ENCODE data around the gene KRT75. TPM values are rescaled to one million over a fixed set of nuclear protein-coding genes. Genes with fewer than 3 reads are reported as not detected.
"Not testable (repeated sequence)": the region's sequence is repeated elsewhere in the genome, so short reads cannot be mapped to it uniquely, and the experiment has no call there.

KRT75 gene
- total RNA-seq, 3 donors from 2014 or later = not detected

- H3K36me3 ChIP-seq = no peaks in the 10 kb centered on the region
- no peak overlapping the region for H3K4me3 ChIP-seq
- TF ChIP-seq, protein P1, sequence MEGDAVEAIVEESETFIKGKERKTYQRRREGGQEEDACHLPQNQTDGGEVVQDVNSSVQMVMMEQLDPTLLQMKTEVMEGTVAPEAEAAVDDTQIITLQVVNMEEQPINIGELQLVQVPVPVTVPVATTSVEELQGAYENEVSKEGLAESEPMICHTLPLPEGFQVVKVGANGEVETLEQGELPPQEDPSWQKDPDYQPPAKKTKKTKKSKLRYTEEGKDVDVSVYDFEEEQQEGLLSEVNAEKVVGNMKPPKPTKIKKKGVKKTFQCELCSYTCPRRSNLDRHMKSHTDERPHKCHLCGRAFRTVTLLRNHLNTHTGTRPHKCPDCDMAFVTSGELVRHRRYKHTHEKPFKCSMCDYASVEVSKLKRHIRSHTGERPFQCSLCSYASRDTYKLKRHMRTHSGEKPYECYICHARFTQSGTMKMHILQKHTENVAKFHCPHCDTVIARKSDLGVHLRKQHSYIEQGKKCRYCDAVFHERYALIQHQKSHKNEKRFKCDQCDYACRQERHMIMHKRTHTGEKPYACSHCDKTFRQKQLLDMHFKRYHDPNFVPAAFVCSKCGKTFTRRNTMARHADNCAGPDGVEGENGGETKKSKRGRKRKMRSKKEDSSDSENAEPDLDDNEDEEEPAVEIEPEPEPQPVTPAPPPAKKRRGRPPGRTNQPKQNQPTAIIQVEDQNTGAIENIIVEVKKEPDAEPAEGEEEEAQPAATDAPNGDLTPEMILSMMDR (IDR thresholded peaks at IDR 0.05) = no peak
- TF ChIP-seq POLR2AphosphoS5 (IDR thresholded peaks at IDR 0.05) (no peak), POLR2A (IDR thresholded peaks at IDR 0.05) (no peak)
- no peak for DNase-seq (ENCODE audit: low spot score in 2 of 2)
- intact Hi-C loops (cut with DNase I; ENCODE audit: low total_unique reads) = no loop called here
- no peaks in the 10 kb centered on the region for H3K27me3 ChIP-seq
- no peaks in the 10 kb centered on the region for H3K4me1 ChIP-seq
- H3K9me3 ChIP-seq = no peaks in the 10 kb centered on the region
- no peak overlapping the region for H3K27ac ChIP-seq
These were observed 21.0 kb downstream of the KRT75 start for GRCh38 chr12:52413202-52413601.

DNA sequence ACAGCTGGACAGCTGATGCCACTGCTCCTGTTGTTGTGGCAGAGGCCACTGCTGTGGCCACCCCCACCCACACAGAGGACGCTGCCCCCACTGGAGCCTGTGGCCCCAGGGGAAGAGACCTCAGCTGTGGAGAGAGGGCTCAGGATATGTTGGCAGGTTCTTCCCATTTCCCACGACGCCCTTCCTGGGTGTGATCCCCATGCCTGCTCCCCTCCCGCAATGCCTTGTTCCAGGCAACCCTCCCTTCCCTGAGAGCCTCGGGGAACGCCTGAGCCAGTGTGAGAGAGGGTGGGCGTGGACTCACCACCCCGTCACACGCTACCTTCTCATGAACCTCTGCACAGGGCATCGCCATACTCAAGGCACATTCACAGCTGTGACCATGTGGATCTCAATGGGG, 22.4 kb downstream of the KRT75 start:
- TF ChIP-seq POLR2A (IDR thresholded peaks at IDR 0.05) (no peak), POLR2AphosphoS5 (IDR thresholded peaks at IDR 0.05) (no peak)
- TF ChIP-seq, protein P1 (IDR thresholded peaks at IDR 0.05) = no peak
- H3K27me3 ChIP-seq = no peaks in the 10 kb centered on the region
- H3K36me3 ChIP-seq = no peaks in the 10 kb centered on the region
- no peak for DNase-seq (ENCODE audit: low spot score in 2 of 2)
- no peak overlapping the region for H3K4me3 ChIP-seq
- no peaks in the 10 kb centered on the region for H3K9me3 ChIP-seq
- no peaks in the 10 kb centered on the region for H3K4me1 ChIP-seq
- no peak overlapping the region for H3K27ac ChIP-seq
- intact Hi-C loops (cut with DNase I; ENCODE audit: low total_unique reads) = no loop called here

- H3K27me3 ChIP-seq; H3K27ac ChIP-seq; H3K4me1 ChIP-seq; intact Hi-C loops (cut with DNase I; ENCODE audit: low total_unique reads); H3K9me3 ChIP-seq; H3K36me3 ChIP-seq; DNase-seq (ENCODE audit: low spot score in 2 of 2); H3K4me3 ChIP-seq: not testable (repeated sequence)
These were observed 23.5 kb downstream of the KRT75 start for GRCh38 chr12:52410589-52411248.

GRCh38 chr12:52407918-52408317, 26.3 kb downstream of the KRT75 start:
- Histone ChIP-seq H3K4me1 (no peaks in the 10 kb centered on the region), H3K27ac (no peak overlapping the region), H3K4me3 (no peak overlapping the region), H3K9me3 (no peaks in the 10 kb centered on the region), H3K36me3 (no peaks in the 10 kb centered on the region), H3K27me3 (no peaks in the 10 kb centered on the region)
- DNase-seq (ENCODE audit: low spot score in 2 of 2) = no peak
- TF ChIP-seq POLR2AphosphoS5 (IDR thresholded peaks at IDR 0.05) (no peak), POLR2A (IDR thresholded peaks at IDR 0.05) (no peak)
- TF ChIP-seq, protein P1 (IDR thresholded peaks at IDR 0.05) = no peak
- intact Hi-C loops (cut with DNase I; ENCODE audit: low total_unique reads) = no loop called here

GRCh38 chr12:52405922-52406385, 28.2 kb downstream of the KRT75 start, which contains the start of gene KRT82:
KRT82 (minus strand) TSS chr12:52406335; CDS start chr12:52406277, 58 bp downstream.
- Histone ChIP-seq H3K27me3 (no peaks in the 10 kb centered on the region), H3K27ac (no peak within 1 kb of the TSS), H3K4me3 (no peak within 1 kb of the TSS), H3K36me3 (no peaks in the 10 kb centered on the region), H3K9me3 (no peaks in the 10 kb centered on the region), H3K4me1 (no peaks in the 10 kb centered on the region)
- DNase-seq (ENCODE audit: low spot score in 2 of 2) = no peak
- TF ChIP-seq, protein P1 (IDR thresholded peaks at IDR 0.05) = no peak
- no peak for TF ChIP-seq POLR2AphosphoS5 (IDR thresholded peaks at IDR 0.05)
- no peak for TF ChIP-seq POLR2A (IDR thresholded peaks at IDR 0.05)
- intact Hi-C loops (cut with DNase I; ENCODE audit: low total_unique reads) = no loop called here
